NCI-H345 treated with DMSO at 0.1 percent for 48 hours (cell line): ENCODE measurements around the gene ZNF219.

ENCODE experiments used
- DNase-seq: peaks from one replicate; lab custom pipeline; 2025; ENCODE audit not compliant: unreplicated experiment; lab: John Stamatoyannopoulos, UW

ZNF219 gene

DNA sequence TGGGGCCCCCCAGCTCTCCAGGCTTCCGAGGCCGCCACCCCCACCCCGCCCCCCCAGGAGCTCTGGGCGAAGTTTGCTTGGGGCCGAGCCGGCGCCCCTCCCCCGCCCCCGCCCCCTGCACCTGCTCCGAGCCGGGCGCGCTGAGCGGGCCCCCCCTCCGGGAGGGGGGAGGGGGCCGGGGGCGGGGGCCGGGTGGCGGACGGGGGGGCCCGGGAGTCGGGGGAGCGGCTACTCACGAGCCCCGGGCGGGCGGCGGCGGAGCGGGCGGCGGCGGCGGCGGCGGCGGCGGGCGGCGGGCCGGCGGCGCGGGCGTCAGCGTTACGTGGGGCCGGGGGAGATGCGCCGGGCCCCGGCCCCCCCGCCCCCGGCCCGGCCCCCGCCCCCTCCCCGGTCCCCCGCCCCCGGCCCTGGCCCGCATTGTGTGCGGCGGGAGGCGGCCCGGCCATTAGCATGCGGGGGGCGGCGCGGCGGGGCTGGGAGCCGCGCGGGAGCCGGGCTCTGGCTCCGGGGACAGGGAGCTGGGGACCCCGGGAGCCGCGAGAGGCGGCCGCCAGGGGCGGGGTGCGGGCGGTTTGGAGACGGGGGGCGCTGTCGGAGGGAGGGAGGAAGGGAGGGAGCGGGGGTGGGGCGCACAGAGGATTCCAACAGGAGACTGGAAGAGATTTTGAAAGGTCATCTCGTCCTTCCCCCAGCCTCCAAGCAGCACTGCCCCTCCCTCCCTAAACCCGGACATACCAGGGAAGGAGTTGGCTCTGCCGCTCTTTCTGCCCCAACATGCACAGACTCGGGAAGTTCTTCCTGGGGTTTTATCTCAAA is at the start of gene ZNF219:
TSS of gene ZNF219 (minus strand) at position 580 of the 816 bp plus-strand sequence. CDS start 5,064 bp downstream, outside the sequence.
- DNase-seq = no peak

DNA sequence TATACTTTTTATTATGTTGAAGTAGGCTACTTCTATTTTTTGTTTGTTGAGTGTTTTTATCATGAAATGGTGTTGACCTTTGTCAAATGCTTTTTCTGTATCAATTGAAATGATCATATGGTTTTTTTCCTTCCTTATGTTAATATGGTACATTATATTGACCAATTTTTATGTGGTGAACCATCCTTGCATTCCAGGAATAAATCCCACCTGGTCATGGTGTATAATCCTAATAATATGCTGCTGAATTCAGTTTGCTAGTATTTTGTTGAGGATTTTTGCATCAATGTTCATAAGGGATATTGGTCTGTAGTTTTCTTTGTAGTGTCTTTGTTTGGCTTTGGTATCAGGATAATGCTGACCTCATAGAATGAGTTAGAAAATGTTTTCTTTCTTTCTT is 47.0 kb upstream of the ZNF219 start:
- no peak for DNase-seq

DNA sequence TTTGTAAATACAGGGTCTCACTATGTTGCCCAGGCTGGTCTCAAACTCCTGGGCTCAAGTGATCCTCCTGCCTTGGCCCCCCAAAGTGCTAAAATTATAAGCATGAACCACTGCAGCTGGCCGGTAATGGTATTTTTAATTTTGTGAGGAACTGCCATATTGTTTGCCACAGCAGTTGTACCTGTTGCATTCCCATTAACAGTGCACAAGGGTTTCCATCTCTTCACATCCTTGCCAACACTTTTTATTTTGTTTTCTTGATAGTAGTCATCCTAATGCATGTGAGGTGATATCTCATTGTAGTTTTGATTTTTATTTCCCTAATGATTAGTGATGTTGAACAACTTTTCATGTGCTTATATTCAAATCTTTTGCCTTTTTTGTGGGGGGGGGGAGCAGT is 43.9 kb upstream of the ZNF219 start:
- DNase-seq = no peak

DNA sequence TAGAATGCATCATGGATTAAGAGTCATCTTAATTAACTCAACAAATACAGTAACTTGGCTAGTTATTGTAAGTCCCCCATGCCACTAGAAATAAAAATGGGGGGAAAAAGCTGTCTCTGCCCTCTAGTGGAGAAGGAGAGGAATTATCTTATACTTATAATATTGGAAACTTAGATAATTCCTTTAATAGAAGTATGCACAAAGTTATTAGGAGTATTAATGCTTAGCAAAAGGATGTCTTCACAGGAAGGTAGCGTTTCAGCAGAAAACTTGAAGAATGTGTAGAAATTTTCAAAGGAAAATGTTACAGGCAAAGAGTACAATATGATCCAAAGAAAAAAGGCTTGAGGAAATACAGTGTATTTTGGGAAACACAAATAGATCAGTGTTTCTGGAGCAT is 37.6 kb upstream of the ZNF219 start:
- DNase-seq = no peak

DNA sequence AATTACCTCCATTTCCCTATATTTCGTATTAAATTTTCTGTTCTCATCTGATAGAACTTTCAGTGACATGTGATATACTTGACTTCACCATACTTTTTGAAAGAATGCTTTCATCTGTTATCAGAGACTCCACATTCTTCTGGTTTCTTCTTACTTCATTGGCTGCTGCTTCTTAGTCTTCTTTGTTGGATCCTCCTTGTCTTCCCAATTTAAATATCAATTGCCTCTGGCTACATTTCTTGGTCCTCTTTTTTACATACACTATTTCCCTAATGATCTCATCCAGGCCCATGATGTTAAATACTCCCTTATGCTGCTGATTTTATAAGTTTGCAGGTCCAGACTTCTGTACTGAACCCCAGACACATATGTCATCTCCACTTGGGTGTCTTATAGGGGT is 35.4 kb upstream of the ZNF219 start:
- no peak for DNase-seq

DNA sequence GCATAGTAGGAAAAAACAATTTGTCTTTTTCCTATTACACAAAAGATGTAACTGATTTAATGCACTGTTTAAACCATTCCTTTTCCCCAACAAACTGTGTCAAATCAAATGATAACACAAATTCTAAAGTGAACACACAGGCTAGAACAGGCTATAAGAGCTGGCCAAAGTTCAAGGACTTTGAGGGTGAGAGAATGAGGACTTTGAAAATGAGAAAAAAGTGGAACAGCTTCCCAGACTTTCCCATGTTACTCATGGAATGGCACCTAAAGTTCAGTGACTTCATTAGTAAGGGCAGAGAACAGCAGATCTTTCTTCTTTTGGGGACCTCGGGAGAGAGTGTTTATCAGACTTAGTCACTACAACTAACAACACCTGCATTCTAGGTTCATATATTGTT is 25.0 kb upstream of the ZNF219 start:
- DNase-seq = no peak

DNA sequence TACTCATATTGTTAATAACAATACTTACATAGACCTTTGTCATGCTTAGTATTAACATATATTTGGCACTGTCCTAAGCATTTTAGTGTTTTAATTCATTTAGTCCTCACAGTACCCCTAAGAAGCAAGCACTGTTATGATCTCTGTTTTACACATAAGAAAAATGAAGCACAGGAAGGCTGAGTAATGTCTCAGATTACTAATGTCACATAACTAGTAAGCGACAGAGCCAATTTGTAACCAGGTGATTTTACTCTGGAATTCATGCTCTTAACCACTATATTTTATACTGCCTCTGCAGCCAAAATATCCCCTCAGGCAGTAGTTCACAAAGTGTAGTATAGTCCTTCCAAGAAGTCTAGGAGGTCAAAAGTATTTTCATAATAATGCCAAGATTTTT is 22.7 kb upstream of the ZNF219 start:
- no peak for DNase-seq

DNA sequence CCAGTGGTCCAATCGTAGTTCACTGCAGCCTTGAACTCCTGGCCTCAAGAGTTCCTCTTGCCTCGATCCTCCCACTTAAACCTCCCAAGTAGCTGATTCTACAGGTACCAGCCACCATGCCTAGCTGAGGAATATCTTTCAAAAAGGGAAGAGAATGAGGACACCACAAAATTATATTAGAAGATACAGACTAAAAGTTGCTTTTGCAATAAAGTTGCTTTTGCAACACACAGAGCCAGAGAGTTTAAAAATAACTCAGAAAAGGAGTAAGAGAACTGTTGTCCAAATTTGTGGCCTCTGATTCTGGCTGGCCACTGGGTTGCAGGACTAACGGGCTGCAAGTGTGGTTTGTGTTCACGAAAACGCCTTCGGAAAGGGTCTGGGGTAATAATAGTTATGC is 22.2 kb upstream of the ZNF219 start:
- DNase-seq = no peak

DNA sequence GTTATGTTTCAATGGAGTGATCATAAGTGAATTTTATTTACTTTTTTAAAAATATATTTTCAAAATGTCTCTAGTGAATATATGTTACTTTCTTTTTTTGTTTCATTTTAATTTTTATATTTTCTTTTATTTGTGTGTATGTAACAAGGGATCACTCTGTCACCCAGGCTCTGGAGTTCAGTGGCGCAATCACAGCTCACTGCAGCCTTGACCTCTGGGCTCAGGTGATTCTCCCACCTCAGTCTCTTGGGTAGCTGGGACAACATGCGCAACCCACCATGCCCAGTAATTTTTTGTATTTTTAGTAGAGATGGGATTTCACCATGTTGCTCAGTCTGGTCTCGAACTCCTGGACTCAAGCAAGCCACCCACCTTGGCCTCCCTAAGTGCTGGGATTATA is 20.5 kb upstream of the ZNF219 start:
- DNase-seq = no peak

DNA sequence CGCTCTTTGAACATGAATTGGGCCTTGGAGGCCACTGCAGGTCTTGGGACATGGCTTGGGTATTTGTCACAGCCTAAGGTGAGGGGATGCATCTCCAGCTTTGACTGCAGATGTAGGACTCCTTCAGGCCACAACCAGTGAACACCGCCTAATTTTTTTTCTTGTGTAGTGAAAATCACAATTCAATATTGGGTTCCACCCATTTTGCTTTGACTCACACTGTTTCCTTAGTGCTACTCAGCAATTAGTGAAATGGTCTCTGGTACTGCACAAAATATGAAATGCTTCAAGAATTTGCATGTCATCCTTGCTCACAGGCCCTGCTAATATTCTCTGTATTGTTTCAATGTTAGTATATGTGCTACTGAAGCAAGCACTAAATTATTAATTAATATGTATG is 14.9 kb upstream of the ZNF219 start:
- no peak for DNase-seq

DNA sequence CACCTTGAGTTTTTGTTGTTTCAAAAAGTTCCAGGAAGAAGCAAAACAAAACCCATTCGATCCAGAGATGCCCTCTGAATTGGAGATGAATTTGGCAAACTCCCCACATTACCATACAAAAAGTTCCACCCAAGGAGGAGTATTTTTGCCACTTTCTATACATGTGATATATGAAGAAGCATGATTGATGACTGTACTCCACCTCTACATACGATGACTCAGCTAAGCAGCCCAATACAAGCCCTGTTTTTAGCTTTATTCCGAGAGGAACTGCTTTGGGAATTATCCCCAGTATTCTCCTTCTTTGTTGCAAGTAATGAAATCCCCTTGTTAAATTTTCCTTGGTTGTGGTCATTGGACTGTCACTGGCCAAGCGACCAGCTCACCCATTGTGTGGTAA is 13.8 kb upstream of the ZNF219 start:
- no peak for DNase-seq

DNA sequence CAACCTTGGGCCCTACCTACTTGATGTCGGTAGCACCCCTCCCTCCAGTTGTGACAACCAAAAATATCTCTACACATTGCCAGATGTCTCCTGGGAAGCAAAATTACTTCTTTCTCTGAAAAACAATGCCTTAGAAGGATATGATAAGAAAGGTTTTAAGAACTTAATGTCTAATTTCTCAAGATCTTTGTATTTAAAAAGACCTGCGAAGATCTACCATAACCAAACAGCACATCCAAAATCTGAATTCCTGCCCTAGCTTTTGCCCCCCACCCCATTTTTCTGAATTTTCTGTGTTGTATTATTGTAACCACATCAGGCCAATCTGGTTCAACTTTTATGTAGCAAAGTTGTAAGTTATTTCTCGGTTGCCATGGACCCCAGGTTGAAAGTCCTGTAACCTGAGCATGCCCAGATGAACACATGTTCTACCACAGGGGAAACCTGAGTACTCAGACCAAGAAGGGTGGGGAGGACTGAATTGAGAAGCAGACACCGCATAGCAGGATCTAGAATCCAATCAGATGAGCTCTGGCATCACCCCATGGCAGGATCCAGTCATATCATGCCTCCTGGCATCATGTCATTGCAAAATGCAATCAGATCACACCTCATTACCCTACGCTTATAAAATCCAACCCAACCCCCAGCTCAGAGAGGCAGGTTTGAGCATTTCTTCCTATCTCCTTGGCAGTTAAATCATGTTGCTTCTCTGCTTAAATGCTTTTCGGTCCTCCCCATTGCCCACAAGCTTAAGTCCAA is 11.1 kb upstream of the ZNF219 start:
- DNase-seq = no peak

DNA sequence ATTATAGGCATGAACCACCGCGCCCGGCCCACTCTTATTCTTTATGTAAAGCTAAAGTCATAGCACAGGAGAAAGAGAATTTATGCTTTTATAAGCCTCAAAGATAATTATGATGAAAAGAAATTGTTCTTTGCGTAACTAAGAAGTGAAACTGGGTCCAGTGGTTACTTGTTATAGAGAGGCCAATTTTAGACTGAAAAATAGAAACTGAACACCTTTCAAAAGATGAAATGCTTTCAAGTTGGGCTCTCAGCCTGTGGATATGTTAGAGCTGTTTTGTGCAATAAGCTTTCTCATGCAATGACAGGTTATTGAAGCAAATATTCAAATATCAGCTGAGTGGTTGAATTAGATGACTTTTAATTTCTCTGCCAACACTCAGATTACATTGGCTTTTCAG is 10.3 kb upstream of the ZNF219 start:
- DNase-seq = no peak

DNA sequence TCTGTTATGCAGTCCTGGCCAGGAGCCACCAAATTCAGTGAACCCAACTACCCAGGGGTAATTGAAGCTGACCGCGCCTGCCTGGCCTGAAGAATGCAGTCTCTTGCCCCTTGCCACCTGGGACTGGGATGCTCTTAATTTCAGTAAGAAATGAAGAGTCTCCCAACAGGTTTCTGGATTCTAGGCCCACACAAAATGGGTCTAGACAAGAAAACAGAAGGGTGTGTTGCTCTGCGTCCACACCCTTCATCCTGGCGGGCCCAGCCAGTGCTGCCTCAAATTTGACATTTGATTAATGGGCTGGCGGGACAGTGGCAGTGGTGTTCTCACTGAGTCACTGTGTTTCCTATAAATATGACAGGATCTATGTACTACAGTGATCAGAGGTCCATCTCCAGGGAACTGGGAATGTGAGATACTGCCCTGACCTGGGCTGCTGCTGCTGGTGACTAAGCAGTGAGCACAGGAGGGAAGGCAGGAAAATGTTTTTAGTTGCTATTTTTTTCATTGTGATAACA is 8.9 kb upstream of the ZNF219 start:
- no peak for DNase-seq

DNA sequence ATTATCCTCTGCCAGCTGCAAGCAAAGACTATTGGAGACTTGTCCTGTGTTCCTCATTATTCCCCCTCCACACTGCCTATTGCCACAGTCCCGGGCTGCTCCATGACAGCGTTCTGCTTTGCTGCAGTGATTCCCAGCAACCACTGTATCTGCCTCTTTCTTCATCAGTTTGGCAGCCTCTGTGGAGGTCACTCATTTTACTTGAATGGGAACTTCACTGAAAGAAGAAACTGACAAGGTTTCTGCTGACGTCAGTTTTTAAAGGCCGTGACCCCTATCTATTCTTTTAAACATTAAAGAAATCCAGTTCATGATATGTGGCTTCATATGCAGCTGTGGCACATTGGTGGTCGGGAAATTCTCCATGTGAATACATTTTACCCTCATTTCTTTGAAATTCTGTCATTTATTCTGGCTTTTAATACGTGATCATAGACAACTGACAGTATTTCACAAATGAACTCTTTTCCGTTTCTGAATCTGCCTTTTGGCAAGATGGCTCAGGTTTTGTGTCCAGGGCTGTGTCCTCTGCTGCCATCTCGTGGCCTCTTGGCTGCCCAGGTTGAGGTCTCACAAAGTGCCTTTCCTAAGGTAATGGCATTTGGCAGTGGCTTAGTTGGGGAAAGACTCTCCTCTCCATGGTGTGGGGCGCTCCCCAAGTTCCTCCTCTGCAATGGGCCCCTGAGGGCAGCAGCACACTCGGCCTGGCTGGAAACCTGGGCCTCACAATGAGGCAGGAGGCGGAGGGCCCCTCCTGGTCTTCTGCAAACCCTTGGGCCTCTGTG is 8.2 kb upstream of the ZNF219 start:
- DNase-seq = peak; percentile 63

DNA sequence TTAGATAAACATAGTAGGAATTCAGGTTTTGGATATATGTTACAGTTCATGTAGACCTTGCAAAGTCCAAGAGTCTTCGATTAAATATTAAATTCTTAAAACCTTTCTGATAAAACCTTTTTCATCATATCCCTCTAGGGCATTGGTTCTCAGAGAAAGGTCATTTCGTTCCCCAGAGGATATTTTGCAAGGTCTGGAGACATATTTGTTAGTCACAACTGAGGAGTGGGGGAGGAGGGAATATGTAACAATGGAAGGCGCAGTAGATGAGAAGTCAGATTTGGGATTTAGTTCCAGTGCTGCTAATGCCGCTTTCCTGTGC is 7.7 kb upstream of the ZNF219 start:
- no peak for DNase-seq

DNA sequence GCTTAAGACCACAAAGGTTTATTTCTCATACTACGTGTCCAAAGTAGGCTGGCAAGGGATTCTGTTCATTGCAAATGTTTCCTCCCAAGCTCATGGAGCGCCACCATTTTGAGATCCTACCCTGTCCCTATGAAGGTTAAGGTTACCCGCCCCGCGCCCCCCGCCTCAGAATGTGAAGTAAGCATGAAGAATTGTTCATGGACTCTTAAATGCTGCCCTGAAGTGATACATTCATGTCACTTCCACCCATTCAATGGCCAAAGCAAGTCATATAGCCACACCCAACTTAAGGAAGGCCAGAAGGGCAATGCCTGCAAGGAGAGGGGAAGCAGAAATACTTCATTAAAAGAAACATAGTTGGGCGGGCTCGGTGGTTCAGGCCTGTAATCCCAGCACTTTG is 6.6 kb upstream of the ZNF219 start:
- DNase-seq = no peak

DNA sequence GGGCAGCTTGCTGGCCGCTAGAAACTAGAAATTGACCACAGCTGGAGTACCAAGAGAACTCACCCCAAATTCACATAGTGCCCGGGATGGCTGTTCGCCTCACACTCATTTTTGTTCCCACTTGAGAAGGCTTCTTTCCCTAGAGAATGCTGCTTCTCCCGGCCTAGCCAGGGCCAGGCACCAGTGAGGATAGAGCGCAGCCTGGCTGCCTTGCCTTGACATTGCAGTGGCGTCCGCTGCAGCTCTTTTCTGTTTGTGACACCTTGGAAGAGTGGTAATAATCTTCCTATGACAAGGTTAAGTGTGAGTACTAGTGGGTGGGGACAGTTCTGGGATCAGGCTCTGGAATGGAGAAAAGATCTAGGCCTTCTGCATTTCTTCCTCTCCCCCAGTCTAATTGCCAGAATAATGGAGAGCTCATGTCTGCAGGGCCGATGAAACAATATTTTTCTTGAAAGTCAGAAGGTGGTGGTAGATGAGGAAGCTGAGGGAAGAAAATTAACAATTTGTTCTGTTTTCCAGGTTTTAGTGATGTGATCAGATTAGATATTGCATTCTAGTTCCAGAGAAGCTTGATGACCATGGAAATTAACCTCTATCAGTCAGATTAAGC is 6.1 kb upstream of the ZNF219 start:
- DNase-seq = peak; percentile 78

DNA sequence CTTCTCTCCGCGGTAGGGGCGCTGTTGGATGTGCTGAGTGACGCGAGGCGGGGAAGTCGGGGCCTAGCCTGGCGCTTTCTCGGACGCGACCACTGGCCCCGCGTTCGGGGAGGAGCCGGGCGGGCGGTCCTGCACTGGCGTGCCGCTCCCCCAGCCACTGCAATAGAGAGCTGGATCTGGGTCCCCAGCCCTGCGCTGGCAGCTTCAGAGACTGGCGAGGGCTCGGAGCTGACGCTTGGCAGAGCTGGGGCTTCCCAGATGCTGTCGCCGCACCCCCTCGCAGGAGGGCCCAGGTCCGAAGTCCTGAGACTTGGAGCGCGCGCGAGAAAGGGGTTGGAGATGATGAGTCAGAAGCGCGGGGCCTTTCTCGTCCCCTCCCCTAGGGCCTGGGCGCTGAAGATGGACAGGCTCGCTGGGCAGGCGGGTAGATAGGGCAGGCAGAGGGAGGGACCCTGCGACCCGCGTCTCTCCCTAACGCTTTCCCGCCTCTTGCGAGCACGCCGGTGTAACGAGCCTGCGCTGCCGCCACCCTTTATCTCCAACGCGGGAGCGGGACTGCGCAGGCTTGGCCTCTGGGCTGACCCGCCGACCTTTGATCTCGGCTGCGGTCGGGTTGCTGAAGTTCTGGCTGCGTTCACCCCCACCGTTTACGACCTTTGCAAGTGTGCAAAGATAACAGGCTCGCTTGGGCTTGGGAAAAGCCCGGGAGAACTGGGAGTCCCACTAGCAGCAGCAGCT is 5.4 kb upstream of the ZNF219 start:
- peak; percentile 92 for DNase-seq

DNA sequence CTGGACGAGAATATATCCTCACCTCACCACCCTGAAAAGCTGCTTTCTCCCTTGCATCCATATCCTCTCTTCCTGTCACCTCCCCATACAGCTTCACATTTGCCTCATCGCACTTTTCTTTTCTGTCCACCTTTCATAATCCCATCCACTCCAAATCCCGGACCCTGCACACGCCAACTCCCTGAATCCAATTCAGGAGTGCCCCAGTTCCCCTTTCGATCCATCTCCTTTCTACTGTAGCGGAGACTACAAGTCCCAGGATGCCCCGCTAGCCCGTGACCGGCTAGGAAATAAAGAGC is 4.9 kb upstream of the ZNF219 start:
- no peak for DNase-seq
